HepG2 (cell line): Measurements from ENCODE around the gene FAT2. TPM values are rescaled to one million over a fixed set of nuclear protein-coding genes. Genes with fewer than 3 reads are reported as not detected.

Source experiments
- ATAC-seq: fragments of 200-7000 bp; cut with Tn5 transposase; 3 replicates; pipeline ENCODE4 v1.9.1; 2020; ENCODE audit warnings: mild to moderate bottlenecking, moderate library complexity
- BruUV-seq: library from RNA; stranded (reverse); fragments of 400-500 nt; replicated peaks from 2 replicates; lab custom pipeline; 2021; lab: Mats Ljungman, UMichigan
- CTCF ChIA-PET: fragments of 300-600 bp; formaldehyde crosslinking; extraction: SDS; loops from one replicate; lab custom pipeline; 2021; ENCODE audit warnings: low total read pairs, inconsistent platforms, low intra/inter-chr PET ratio; lab: Yijun Ruan, JAX
- POLR2A ChIA-PET: fragments of 350-600 bp; sonication (Branson Sonifier 250); formaldehyde crosslinking; loops from one replicate; lab custom pipeline; 2020; ENCODE audit warnings: antibody characterized with exemption, inconsistent platforms; lab: Yijun Ruan, JAX
- DNase-seq: peaks from one replicate; pipeline ENCODE4 v3.0.0-alpha.2; 2015; ENCODE audit warnings: low spot score
- FAIRE-seq: peaks from 3 replicates; lab custom pipeline; 2011; peaks lifted over from hg19 to GRCh38; lab: Jason Lieb, UNC
- H2AFZ ChIP-seq: one replicate; pipeline ENCODE4 v1.6.1; 2011; ENCODE audit warnings: low read length, inconsistent platforms
- H3K27ac ChIP-seq: fragments of 300-600 bp; 3 replicates; pipeline ENCODE4 v1.8.0; 2011; ENCODE audit warnings: mixed run types, mild to moderate bottlenecking, mixed read lengths, low read length, inconsistent platforms; ENCODE audit not compliant: insufficient read depth; ENCODE audit errors: extremely low read length
- H3K27me3 ChIP-seq, 2 experiments: fragments of 200-600 bp in 1 of 2; 2 replicates in 1 of 2; 3 replicates in 1 of 2; pipeline versions ENCODE4 v1.6.0 to v1.8.0; 2011; ENCODE audit warnings: low read length in 2 of 2, mild to moderate bottlenecking in 2 of 2, moderate library complexity in 2 of 2, inconsistent platforms in 1 of 2; ENCODE audit not compliant: insufficient read depth in 2 of 2, control insufficient read depth in 1 of 2
- H3K36me3 ChIP-seq, 2 experiments: fragments of 200-600 bp in 1 of 2; replicated peaks in 1 of 2; 2 replicates in 1 of 2; 3 replicates in 1 of 2; pipeline versions ENCODE4 v1.5.1 to v1.8.0; 2011; ENCODE audit warnings: low read length in 2 of 2, inconsistent platforms in 1 of 2; ENCODE audit not compliant: insufficient read depth in 2 of 2, control insufficient read depth in 1 of 2
- H3K4me1 ChIP-seq: 2 replicates; pipeline ENCODE4 v1.5.1; 2012; ENCODE audit warnings: low read length, inconsistent platforms; ENCODE audit not compliant: insufficient read depth
- H3K4me2 ChIP-seq: 2 replicates; pipeline ENCODE4 v1.6.0; 2011; ENCODE audit warnings: low read depth, low read length, inconsistent platforms
- H3K4me3 ChIP-seq, 3 experiments: fragments of 200-600 bp in 1 of 3; sonication (generic), shearing (Covaris generic) in 1 of 3; replicated peaks in 1 of 3; 2 replicates each; pipeline ENCODE4 v1.5.1; 2011 to 2016; ENCODE audit warnings: low read length in 3 of 3, inconsistent platforms in 2 of 3, low read depth in 2 of 3, mild to moderate bottlenecking in 2 of 3, control low read depth in 1 of 3, mixed read lengths in 1 of 3; ENCODE audit not compliant: insufficient read depth in 1 of 3
- H3K79me2 ChIP-seq: one replicate; pipeline ENCODE4 v1.6.1; 2011; ENCODE audit warnings: low read length, inconsistent platforms; ENCODE audit not compliant: insufficient read depth
- H3K9ac ChIP-seq: 2 replicates; pipeline ENCODE4 v1.6.0; 2011; ENCODE audit warnings: mild to moderate bottlenecking, low read depth, low read length, inconsistent platforms; ENCODE audit not compliant: insufficient read depth
- H3K9me3 ChIP-seq: 2 replicates; pipeline ENCODE4 v1.5.1; 2012; ENCODE audit warnings: mild to moderate bottlenecking, low read length
- H4K20me1 ChIP-seq: 2 replicates; pipeline ENCODE4 v1.6.0; 2011; ENCODE audit warnings: inconsistent platforms, mild to moderate bottlenecking, low read length, moderate library complexity; ENCODE audit not compliant: insufficient read depth
- ELF3 ChIP-seq: IDR thresholded peaks from 2 replicates; pipeline ENCODE4 v1.6.1; 2016; ENCODE audit warnings: missing genetic modification reagents, missing compliant biosample characterization
- FOXA1 ChIP-seq, 2 experiments: fragments of 450-650 bp in 1 of 2; sonication (generic) in 1 of 2; formaldehyde crosslinking in 1 of 2; IDR thresholded peaks; 2 replicates each; pipeline versions ENCODE4 v1.4.0 to v1.6.1; 2016 to 2020; ENCODE audit warnings: missing genetic modification reagents in 1 of 2
- HOXA5 ChIP-seq: sonication (generic); formaldehyde crosslinking; IDR thresholded peaks from 2 replicates; pipeline ENCODE4 v1.4.0; 2020; ENCODE audit warnings: missing genetic modification reagents
- JUND ChIP-seq: sonication (generic); formaldehyde crosslinking; IDR thresholded peaks from 2 replicates; pipeline ENCODE4 v1.8.0; 2022; ENCODE audit warnings: mild to moderate bottlenecking, missing genetic modification reagents
- KDM1A ChIP-seq: IDR thresholded peaks from 2 replicates; pipeline ENCODE4 v1.6.1; 2016; ENCODE audit warnings: missing compliant biosample characterization
- MTA3 ChIP-seq: sonication (generic); formaldehyde crosslinking; IDR thresholded peaks from 2 replicates; pipeline ENCODE4 v1.4.0; 2020; ENCODE audit warnings: missing genetic modification reagents
- ONECUT2 ChIP-seq: sonication (generic); formaldehyde crosslinking; IDR thresholded peaks from 2 replicates; pipeline ENCODE4 v1.4.0; 2020; ENCODE audit warnings: missing genetic modification reagents
- PITX1 ChIP-seq: sonication (generic); formaldehyde crosslinking; IDR thresholded peaks from 2 replicates; pipeline ENCODE4 v1.5.1; 2020; ENCODE audit warnings: mild to moderate bottlenecking, missing genetic modification reagents
- PLRG1 ChIP-seq: fragments of 450-650 bp; conservative IDR thresholded peaks from 2 replicates; pipeline ENCODE4 v1.6.1; 2016
- SMARCC2 ChIP-seq: fragments of 450-650 bp; IDR thresholded peaks from 2 replicates; pipeline ENCODE4 v1.6.1; 2017; ENCODE audit warnings: antibody characterized with exemption, mild to moderate bottlenecking
- ZNF431 ChIP-seq: sonication (generic); formaldehyde crosslinking; IDR thresholded peaks from 2 replicates; pipeline ENCODE4 v1.9.0; 2022; ENCODE audit warnings: missing genetic modification reagents, low read depth, mild to moderate bottlenecking, borderline replicate concordance
- WGBS: methylation state at CpG from one replicate; pipeline ENCODE4 v1.1.6; 2017; ENCODE audit warnings: low lambda C conversion rate; 5-methylcytosine and 5-hydroxymethylcytosine counted together
- in situ Hi-C: cut with HindIII; loops from 2 replicates; pipeline ENCODE4 v1.10.0; 2017; ENCODE audit warnings: low pct_unique_long_range_greater_than_20kb; ENCODE audit not compliant: extremely low pct_ligation_motif_present
- intact Hi-C: fragments of 100-400 bp; cut with micrococcal nuclease; formaldehyde crosslinking; loops from one replicate; pipeline ENCODE4 v1.10.0; 2022; ENCODE audit not compliant: unreplicated experiment
- polyA plus RNA-seq, 8 experiments: library from polyadenylated mRNA; depleted of rRNA in 3 of 8; stranded (reverse) in 7 of 8; unstranded in 1 of 8; fragments of >200 nt; fragmentation: Illumina TruSeq in 4 of 8; extraction: Trizol in 4 of 8; gene quantifications; 2 replicates each; pipeline versions ENCODE4 v1.2.1 to v1.2.3, GENCODE V29; 2011 to 2016; ENCODE audit warnings: low read depth in 4 of 8, missing spikeins in 1 of 8, mixed read lengths in 1 of 8; ENCODE audit not compliant: insufficient read depth in 1 of 8
- total RNA-seq, 5 experiments: library from RNA; depleted of rRNA; stranded (reverse); fragments of >200 nt; fragmentation: Illumina TruSeq; extraction: Trizol; gene quantifications; 2 replicates each; pipeline ENCODE4 v1.2.3, GENCODE V29; 2016; ENCODE audit warnings: low read depth in 1 of 5
- TF ChIP-seq, protein P1 (sequence below): sonication (generic); formaldehyde crosslinking; conservative IDR thresholded peaks from 2 replicates; pipeline ENCODE4 v1.4.0; 2020; ENCODE audit warnings: missing genetic modification reagents
- TF ChIP-seq, protein P2 (sequence below): sonication (generic); formaldehyde crosslinking; IDR thresholded peaks from 2 replicates; pipeline ENCODE4 v1.5.0; 2020; ENCODE audit warnings: missing genetic modification reagents, mild to moderate bottlenecking, borderline replicate concordance
- TF ChIP-seq, protein P3 (sequence below): sonication (generic); formaldehyde crosslinking; IDR thresholded peaks from 2 replicates; pipeline ENCODE4 v1.8.1; 2023; ENCODE audit warnings: missing genetic modification reagents, mild to moderate bottlenecking, borderline replicate concordance

The FAT2 gene
- total and polyA plus RNA-seq, 2 of the 13 experiments (the other 11 are each of a cell fraction or from before 2014, with no cell fraction given): not detected

DNA sequence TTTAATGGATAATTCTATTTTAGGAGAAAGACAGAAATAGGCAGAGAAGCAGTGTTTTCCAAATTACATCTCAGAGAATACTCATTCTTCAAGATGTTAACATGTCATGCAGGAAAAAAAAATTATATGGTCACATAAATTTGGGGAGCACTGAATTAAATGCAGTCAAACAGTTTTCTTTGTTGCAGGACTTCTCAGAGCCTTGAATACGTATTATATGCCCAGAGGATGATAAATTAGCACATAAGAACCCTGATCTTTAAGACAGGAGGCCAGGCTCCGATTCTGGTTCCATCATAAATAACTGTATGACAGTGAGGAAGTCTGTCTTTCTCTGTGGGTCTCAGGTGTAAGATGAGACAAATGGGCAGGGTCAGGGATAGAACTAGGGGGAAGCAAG is 41.4 kb downstream of the FAT2 start:
- no peaks in the 10 kb centered on the region for H4K20me1 ChIP-seq
- TF ChIP-seq PITX1 (CRISPR knock-in tag): no peak
- no peak for TF ChIP-seq PLRG1
- TF ChIP-seq ONECUT2 (CRISPR knock-in tag): no peak
- no peak for TF ChIP-seq HOXA5 (CRISPR knock-in tag)
- TF ChIP-seq, protein P1, sequence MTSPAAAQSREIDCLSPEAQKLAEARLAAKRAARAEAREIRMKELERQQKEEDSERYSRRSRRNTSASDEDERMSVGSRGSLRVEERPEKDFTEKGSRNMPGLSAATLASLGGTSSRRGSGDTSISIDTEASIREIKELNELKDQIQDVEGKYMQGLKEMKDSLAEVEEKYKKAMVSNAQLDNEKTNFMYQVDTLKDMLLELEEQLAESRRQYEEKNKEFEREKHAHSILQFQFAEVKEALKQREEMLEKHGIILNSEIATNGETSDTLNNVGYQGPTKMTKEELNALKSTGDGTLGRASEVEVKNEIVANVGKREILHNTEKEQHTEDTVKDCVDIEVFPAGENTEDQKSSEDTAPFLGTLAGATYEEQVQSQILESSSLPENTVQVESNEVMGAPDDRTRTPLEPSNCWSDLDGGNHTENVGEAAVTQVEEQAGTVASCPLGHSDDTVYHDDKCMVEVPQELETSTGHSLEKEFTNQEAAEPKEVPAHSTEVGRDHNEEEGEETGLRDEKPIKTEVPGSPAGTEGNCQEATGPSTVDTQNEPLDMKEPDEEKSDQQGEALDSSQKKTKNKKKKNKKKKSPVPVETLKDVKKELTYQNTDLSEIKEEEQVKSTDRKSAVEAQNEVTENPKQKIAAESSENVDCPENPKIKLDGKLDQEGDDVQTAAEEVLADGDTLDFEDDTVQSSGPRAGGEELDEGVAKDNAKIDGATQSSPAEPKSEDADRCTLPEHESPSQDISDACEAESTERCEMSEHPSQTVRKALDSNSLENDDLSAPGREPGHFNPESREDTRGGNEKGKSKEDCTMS (CRISPR knock-in tag): no peak
- no peak for TF ChIP-seq ELF3 (CRISPR knock-in tag)
- TF ChIP-seq, protein P2, sequence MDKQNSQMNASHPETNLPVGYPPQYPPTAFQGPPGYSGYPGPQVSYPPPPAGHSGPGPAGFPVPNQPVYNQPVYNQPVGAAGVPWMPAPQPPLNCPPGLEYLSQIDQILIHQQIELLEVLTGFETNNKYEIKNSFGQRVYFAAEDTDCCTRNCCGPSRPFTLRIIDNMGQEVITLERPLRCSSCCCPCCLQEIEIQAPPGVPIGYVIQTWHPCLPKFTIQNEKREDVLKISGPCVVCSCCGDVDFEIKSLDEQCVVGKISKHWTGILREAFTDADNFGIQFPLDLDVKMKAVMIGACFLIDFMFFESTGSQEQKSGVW (CRISPR knock-in tag): no peak
- no peak for TF ChIP-seq SMARCC2
- no peak for TF ChIP-seq MTA3 (CRISPR knock-in tag)
- TF ChIP-seq JUND: no peak
- TF ChIP-seq ZNF431: no peak
- no peak for TF ChIP-seq KDM1A (CRISPR knock-in tag)
- TF ChIP-seq, protein P3, sequence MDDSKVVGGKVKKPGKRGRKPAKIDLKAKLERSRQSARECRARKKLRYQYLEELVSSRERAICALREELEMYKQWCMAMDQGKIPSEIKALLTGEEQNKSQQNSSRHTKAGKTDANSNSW: no peak
- TF ChIP-seq FOXA1 (IDR thresholded peaks at IDR 0.05): no peak
- no peak for TF ChIP-seq FOXA1 (CRISPR knock-in tag; IDR thresholded peaks at IDR 0.05)
- no peaks in the 10 kb centered on the region for H3K27me3 ChIP-seq
- H3K9ac ChIP-seq: no peak overlapping the region
- H3K4me1 ChIP-seq: 0 out of 2 replicates have a peak, but pooled peaks cover 6% of the 10 kb centered on the region
- H3K36me3 ChIP-seq: no peaks in the 10 kb centered on the region
- 8% methylated on average over 2 of the region's 2 CpGs for WGBS
- DNase-seq: no peak
- in situ Hi-C loops (no loop called here), intact Hi-C loops (no loop called here)
- BruUV-seq: no TSS peak
- POLR2A ChIA-PET: no interaction called here
- no peaks in the 10 kb centered on the region for H3K79me2 ChIP-seq
- CTCF ChIA-PET: no interaction called here
- no peak overlapping the region for H3K27ac ChIP-seq
- H3K4me3 ChIP-seq: no peak overlapping the region
- no peak for ATAC-seq
- no peak overlapping the region for H2AFZ ChIP-seq
- no peak overlapping the region for H3K4me2 ChIP-seq
- FAIRE-seq: no peak
- H3K9me3 ChIP-seq: no peaks in the 10 kb centered on the region
